ENCODE data around the gene ZNF296. TPM values are rescaled to one million over a fixed set of nuclear protein-coding genes. Genes with fewer than 3 reads are reported as not detected.

Gene ZNF296
- total and polyA plus RNA-seq, 2 experiments from 2014 or later = 13.4 to 16.5 TPM

DNA sequence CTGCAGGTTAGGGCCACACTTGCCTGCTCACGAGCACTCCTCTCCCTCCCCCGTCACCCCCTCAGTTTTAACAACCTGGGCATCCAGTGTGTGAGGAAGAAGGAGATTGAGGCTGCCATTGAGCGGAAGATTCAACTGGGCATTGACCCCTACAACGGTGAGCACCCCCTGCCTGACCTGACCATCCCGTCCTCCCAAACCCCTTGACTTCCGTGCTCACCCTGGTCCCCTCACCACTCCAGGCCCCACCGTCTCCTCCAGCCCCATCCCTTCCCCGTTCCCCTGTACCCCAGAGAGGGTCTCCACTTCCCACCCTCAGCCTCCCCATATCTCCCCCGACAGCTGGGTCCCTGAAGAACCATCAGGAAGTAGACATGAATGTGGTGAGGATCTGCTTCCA, 51.0 kb downstream of the ZNF296 start:
- Histone ChIP-seq H3K79me2 (replicated peaks; ENCODE audit: insufficient read depth) (no peaks in the 10 kb centered on the region), H3K4me2 (no peak overlapping the region), H2AFZ (no peak overlapping the region), H4K20me1 (replicated peaks; ENCODE audit: insufficient read depth) (peaks cover 3% of the 10 kb centered on the region; the same call in 1 of the 2 replicates), H3K4me3 (no peak overlapping the region), H3K36me3 (ENCODE audit: insufficient read depth) (no peaks in the 10 kb centered on the region), H3K27me3 (ENCODE audit: insufficient read depth) (no peaks in the 10 kb centered on the region), H3K4me1 (ENCODE audit: insufficient read depth) (no peaks in the 10 kb centered on the region), H3F3A (replicated peaks; ENCODE audit: low read depth) (no peaks in the 10 kb centered on the region), H3K9me2 (ENCODE audit: insufficient read depth) (no peaks in the 10 kb centered on the region), H3K27ac (ENCODE audit: low read depth) (no peak overlapping the region)
- Mint-ChIP-seq H3K9me3 (no peaks in the 10 kb centered on the region), H3K36me3 (ENCODE audit: low read depth) (peaks cover 10% of the 10 kb centered on the region), H3K27me3 (ENCODE audit: insufficient read depth, low read depth, poor library complexity) (peaks cover 2% of the 10 kb centered on the region), H3K4me1 (no peaks in the 10 kb centered on the region), H3K4me3 (no peak overlapping the region), H3K27ac (no peak overlapping the region)
- DNase-seq (ENCODE audit: low spot score) (no peak), ATAC-seq (no peak)
- TF ChIP-seq POLR2AphosphoS5 (IDR thresholded peaks at IDR 0.05; ENCODE audit: low read depth) (no peak), ZNF114 (CRISPR knock-in tag; IDR thresholded peaks at IDR 0.05) (no peak), EZH2 (IDR thresholded peaks at IDR 0.05; ENCODE audit: low read depth, unreplicated experiment) (no peak), ZNF331 (CRISPR knock-in tag; IDR thresholded peaks at IDR 0.05; ENCODE audit: low read depth) (no peak), JUNB (IDR thresholded peaks at IDR 0.05; ENCODE audit: unreplicated experiment) (no peak), CREB1 (CRISPR knock-in tag; IDR thresholded peaks at IDR 0.05; ENCODE audit: low read depth) (no peak), EZH2phosphoT487 (IDR thresholded peaks at IDR 0.05; ENCODE audit: unreplicated experiment) (no peak), STAT1 (IDR thresholded peaks at IDR 0.05; ENCODE audit: unreplicated experiment) (no peak)
- TF ChIP-seq, protein P1, sequence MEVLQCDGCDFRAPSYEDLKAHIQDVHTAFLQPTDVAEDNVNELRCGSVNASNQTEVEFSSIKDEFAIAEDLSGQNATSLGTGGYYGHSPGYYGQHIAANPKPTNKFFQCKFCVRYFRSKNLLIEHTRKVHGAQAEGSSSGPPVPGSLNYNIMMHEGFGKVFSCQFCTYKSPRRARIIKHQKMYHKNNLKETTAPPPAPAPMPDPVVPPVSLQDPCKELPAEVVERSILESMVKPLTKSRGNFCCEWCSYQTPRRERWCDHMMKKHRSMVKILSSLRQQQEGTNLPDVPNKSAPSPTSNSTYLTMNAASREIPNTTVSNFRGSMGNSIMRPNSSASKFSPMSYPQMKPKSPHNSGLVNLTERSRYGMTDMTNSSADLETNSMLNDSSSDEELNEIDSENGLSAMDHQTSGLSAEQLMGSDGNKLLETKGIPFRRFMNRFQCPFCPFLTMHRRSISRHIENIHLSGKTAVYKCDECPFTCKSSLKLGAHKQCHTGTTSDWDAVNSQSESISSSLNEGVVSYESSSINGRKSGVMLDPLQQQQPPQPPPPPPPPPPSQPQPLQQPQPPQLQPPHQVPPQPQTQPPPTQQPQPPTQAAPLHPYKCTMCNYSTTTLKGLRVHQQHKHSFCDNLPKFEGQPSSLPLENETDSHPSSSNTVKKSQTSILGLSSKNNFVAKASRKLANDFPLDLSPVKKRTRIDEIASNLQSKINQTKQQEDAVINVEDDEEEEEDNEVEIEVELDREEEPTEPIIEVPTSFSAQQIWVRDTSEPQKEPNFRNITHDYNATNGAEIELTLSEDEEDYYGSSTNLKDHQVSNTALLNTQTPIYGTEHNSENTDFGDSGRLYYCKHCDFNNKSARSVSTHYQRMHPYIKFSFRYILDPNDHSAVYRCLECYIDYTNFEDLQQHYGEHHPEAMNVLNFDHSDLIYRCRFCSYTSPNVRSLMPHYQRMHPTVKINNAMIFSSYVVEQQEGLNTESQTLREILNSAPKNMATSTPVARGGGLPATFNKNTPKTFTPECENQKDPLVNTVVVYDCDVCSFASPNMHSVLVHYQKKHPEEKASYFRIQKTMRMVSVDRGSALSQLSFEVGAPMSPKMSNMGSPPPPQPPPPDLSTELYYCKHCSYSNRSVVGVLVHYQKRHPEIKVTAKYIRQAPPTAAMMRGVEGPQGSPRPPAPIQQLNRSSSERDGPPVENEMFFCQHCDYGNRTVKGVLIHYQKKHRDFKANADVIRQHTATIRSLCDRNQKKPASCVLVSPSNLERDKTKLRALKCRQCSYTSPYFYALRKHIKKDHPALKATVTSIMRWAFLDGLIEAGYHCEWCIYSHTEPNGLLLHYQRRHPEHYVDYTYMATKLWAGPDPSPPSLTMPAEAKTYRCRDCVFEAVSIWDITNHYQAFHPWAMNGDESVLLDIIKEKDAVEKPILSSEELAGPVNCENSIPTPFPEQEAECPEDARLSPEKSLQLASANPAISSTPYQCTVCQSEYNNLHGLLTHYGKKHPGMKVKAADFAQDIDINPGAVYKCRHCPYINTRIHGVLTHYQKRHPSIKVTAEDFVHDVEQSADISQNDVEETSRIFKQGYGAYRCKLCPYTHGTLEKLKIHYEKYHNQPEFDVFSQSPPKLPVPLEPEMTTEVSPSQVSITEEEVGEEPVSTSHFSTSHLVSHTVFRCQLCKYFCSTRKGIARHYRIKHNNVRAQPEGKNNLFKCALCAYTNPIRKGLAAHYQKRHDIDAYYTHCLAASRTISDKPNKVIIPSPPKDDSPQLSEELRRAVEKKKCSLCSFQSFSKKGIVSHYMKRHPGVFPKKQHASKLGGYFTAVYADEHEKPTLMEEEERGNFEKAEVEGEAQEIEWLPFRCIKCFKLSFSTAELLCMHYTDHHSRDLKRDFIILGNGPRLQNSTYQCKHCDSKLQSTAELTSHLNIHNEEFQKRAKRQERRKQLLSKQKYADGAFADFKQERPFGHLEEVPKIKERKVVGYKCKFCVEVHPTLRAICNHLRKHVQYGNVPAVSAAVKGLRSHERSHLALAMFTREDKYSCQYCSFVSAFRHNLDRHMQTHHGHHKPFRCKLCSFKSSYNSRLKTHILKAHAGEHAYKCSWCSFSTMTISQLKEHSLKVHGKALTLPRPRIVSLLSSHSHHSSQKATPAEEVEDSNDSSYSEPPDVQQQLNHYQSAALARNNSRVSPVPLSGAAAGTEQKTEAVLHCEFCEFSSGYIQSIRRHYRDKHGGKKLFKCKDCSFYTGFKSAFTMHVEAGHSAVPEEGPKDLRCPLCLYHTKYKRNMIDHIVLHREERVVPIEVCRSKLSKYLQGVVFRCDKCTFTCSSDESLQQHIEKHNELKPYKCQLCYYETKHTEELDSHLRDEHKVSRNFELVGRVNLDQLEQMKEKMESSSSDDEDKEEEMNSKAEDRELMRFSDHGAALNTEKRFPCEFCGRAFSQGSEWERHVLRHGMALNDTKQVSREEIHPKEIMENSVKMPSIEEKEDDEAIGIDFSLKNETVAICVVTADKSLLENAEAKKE (CRISPR knock-in tag; IDR thresholded peaks at IDR 0.05) = no peak
- TF ChIP-seq, protein P2, sequence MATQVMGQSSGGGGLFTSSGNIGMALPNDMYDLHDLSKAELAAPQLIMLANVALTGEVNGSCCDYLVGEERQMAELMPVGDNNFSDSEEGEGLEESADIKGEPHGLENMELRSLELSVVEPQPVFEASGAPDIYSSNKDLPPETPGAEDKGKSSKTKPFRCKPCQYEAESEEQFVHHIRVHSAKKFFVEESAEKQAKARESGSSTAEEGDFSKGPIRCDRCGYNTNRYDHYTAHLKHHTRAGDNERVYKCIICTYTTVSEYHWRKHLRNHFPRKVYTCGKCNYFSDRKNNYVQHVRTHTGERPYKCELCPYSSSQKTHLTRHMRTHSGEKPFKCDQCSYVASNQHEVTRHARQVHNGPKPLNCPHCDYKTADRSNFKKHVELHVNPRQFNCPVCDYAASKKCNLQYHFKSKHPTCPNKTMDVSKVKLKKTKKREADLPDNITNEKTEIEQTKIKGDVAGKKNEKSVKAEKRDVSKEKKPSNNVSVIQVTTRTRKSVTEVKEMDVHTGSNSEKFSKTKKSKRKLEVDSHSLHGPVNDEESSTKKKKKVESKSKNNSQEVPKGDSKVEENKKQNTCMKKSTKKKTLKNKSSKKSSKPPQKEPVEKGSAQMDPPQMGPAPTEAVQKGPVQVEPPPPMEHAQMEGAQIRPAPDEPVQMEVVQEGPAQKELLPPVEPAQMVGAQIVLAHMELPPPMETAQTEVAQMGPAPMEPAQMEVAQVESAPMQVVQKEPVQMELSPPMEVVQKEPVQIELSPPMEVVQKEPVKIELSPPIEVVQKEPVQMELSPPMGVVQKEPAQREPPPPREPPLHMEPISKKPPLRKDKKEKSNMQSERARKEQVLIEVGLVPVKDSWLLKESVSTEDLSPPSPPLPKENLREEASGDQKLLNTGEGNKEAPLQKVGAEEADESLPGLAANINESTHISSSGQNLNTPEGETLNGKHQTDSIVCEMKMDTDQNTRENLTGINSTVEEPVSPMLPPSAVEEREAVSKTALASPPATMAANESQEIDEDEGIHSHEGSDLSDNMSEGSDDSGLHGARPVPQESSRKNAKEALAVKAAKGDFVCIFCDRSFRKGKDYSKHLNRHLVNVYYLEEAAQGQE (IDR thresholded peaks at IDR 0.05; ENCODE audit: unreplicated experiment) = no peak
- TF ChIP-seq, protein P3, sequence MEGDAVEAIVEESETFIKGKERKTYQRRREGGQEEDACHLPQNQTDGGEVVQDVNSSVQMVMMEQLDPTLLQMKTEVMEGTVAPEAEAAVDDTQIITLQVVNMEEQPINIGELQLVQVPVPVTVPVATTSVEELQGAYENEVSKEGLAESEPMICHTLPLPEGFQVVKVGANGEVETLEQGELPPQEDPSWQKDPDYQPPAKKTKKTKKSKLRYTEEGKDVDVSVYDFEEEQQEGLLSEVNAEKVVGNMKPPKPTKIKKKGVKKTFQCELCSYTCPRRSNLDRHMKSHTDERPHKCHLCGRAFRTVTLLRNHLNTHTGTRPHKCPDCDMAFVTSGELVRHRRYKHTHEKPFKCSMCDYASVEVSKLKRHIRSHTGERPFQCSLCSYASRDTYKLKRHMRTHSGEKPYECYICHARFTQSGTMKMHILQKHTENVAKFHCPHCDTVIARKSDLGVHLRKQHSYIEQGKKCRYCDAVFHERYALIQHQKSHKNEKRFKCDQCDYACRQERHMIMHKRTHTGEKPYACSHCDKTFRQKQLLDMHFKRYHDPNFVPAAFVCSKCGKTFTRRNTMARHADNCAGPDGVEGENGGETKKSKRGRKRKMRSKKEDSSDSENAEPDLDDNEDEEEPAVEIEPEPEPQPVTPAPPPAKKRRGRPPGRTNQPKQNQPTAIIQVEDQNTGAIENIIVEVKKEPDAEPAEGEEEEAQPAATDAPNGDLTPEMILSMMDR (conservative IDR thresholded peaks at IDR 0.05; ENCODE audit: low read depth in 2 of 2) = no peak

Measured in GM23338 (cell line).